Hepatocyte (in vitro differentiated cells): ENCODE data around the gene SLC23A2. TPM values are rescaled to one million over a fixed set of nuclear protein-coding genes. Genes with fewer than 3 reads are reported as not detected.

Experiments
- DNase-seq: peaks from one replicate; pipeline ENCODE4 v3.0.0-alpha.2; 2016; ENCODE audit warnings: low spot score
- H2AFZ ChIP-seq: fragments of 200-600 bp; sonication (generic); 2 replicates; pipeline ENCODE4 v1.6.0; 2016; ENCODE audit warnings: antibody characterized with exemption, mild to moderate bottlenecking
- H3K27ac ChIP-seq: fragments of 200-600 bp; sonication (generic); 2 replicates; pipeline ENCODE4 v1.5.1; 2016; ENCODE audit warnings: mild to moderate bottlenecking
- H3K27me3 ChIP-seq: fragments of 200-600 bp; sonication (generic); 2 replicates; pipeline ENCODE4 v1.6.1; 2016
- H3K36me3 ChIP-seq: fragments of 200-600 bp; sonication (generic); replicated peaks from 2 replicates; pipeline ENCODE4 v1.5.1; 2016; ENCODE audit warnings: low read depth; ENCODE audit not compliant: insufficient read depth
- H3K4me1 ChIP-seq: fragments of 200-600 bp; sonication (generic); 2 replicates; pipeline ENCODE4 v1.5.1; 2016; ENCODE audit warnings: mild to moderate bottlenecking, moderate library complexity; ENCODE audit not compliant: insufficient read depth
- H3K4me2 ChIP-seq: fragments of 200-600 bp; sonication (generic); 2 replicates; pipeline ENCODE4 v1.6.0; 2016
- H3K4me3 ChIP-seq: fragments of 200-600 bp; sonication (generic); 2 replicates; pipeline ENCODE4 v1.5.1; 2016; ENCODE audit warnings: mild to moderate bottlenecking
- H3K79me2 ChIP-seq: fragments of 200-600 bp; sonication (generic); 2 replicates; pipeline ENCODE4 v1.6.0; 2017; ENCODE audit warnings: mild to moderate bottlenecking
- H3K9me2 ChIP-seq: fragments of 200-600 bp; sonication (generic); replicated peaks from 2 replicates; pipeline ENCODE4 v1.6.0; 2017; ENCODE audit warnings: mild to moderate bottlenecking; ENCODE audit not compliant: insufficient read depth
- H3K9me3 ChIP-seq: fragments of 200-600 bp; sonication (generic); 2 replicates; pipeline ENCODE4 v1.5.1; 2016; ENCODE audit warnings: low read depth, mild to moderate bottlenecking
- H4K20me1 ChIP-seq: fragments of 200-600 bp; sonication (generic); 2 replicates; pipeline ENCODE4 v1.6.0; 2016; ENCODE audit warnings: mild to moderate bottlenecking; ENCODE audit not compliant: insufficient read depth, poor library complexity, severe bottlenecking
- CTCF ChIP-seq: fragments of 200-600 bp; sonication (generic); IDR thresholded peaks from 2 replicates; pipeline ENCODE4 v1.5.1; 2016; ENCODE audit warnings: antibody characterized with exemption, mild to moderate bottlenecking; ENCODE audit not compliant: poor library complexity
- EZH2 ChIP-seq: fragments of 200-600 bp; sonication (generic); IDR thresholded peaks from 2 replicates; pipeline ENCODE4 v1.6.1; 2016; ENCODE audit warnings: antibody characterized with exemption, mild to moderate bottlenecking, borderline replicate concordance
- EZH2phosphoT487 ChIP-seq: fragments of 200-600 bp; sonication (generic); IDR thresholded peaks from one replicate; pipeline ENCODE4 v1.6.1; 2018; ENCODE audit warnings: antibody characterized with exemption, mild to moderate bottlenecking, low read depth, moderate library complexity; ENCODE audit not compliant: unreplicated experiment, severe bottlenecking
- WGBS: methylation state at CpG from one replicate; pipeline ENCODE4 v1.1.6; 2016; ENCODE audit warnings: low lambda C conversion rate; ENCODE audit errors: missing lambda C conversion rate; 5-methylcytosine and 5-hydroxymethylcytosine counted together
- polyA plus RNA-seq: library from polyadenylated mRNA; unstranded; fragments of >200 nt; fragmentation: Nextera tagmentation; extraction: Ambion mirVana; gene quantifications from 2 replicates; pipeline ENCODE4 v1.2.1, GENCODE V29; 2016
- total RNA-seq: library from RNA; depleted of rRNA; stranded (reverse); fragments of >200 nt; gene quantifications from 2 replicates; pipeline ENCODE4 v1.2.3, GENCODE V29; 2014

The SLC23A2 gene
- total and polyA plus RNA-seq, 2 experiments from 2014 or later: 8.2 to 13.3 TPM

GRCh38 chr20:4925842-4926530, 75.3 kb downstream of the SLC23A2 start:
- 76% methylated on average over 15 of the region's 15 CpGs for WGBS

GRCh38 chr20:4924446-4924845, 76.9 kb downstream of the SLC23A2 start:
- Histone ChIP-seq H3K36me3 (no peaks in the 10 kb centered on the region), H3K27me3 (no peaks in the 10 kb centered on the region), H3K27ac (no peak overlapping the region), H3K4me2 (no peak overlapping the region), H3K9me2 (no peaks in the 10 kb centered on the region), H2AFZ (no peak overlapping the region), H4K20me1 (no peaks in the 10 kb centered on the region), H3K4me1 (no peaks in the 10 kb centered on the region), H3K4me3 (no peak overlapping the region), H3K79me2 (no peaks in the 10 kb centered on the region), H3K9me3 (no peaks in the 10 kb centered on the region)
- TF ChIP-seq EZH2phosphoT487 (no peak), CTCF (no peak), EZH2 (no peak)
- no peak for DNase-seq
- 100% methylated on average over 2 of the region's 2 CpGs for WGBS

More at GRCh38 chr20:4925842-4926530, 75.3 kb downstream of the SLC23A2 start:
- no peaks in the 10 kb centered on the region for H3K36me3 ChIP-seq
- no peaks in the 10 kb centered on the region for H3K27me3 ChIP-seq
- H2AFZ ChIP-seq: no peak overlapping the region
- H3K79me2 ChIP-seq: no peaks in the 10 kb centered on the region
- H3K4me2 ChIP-seq: no peak overlapping the region
- H3K4me1 ChIP-seq: no peaks in the 10 kb centered on the region
- H3K9me3 ChIP-seq: no peaks in the 10 kb centered on the region
- H4K20me1 ChIP-seq: no peaks in the 10 kb centered on the region
- no peak overlapping the region for H3K4me3 ChIP-seq
- H3K9me2 ChIP-seq: no peaks in the 10 kb centered on the region
- TF ChIP-seq EZH2: no peak
- TF ChIP-seq EZH2phosphoT487: no peak
- TF ChIP-seq CTCF: no peak
- no peak for DNase-seq
- H3K27ac ChIP-seq: peak overlapping the region; percentile 7

- Histone ChIP-seq H3K27ac (no peak overlapping the region), H3K4me1 (no peaks in the 10 kb centered on the region), H3K4me2 (no peak overlapping the region), H3K79me2 (no peaks in the 10 kb centered on the region), H3K27me3 (no peaks in the 10 kb centered on the region), H3K36me3 (no peaks in the 10 kb centered on the region), H3K4me3 (no peak overlapping the region), H3K9me2 (no peaks in the 10 kb centered on the region), H3K9me3 (no peaks in the 10 kb centered on the region), H2AFZ (no peak overlapping the region), H4K20me1 (no peaks in the 10 kb centered on the region)
- no peak for DNase-seq
- 96% methylated on average over 6 of the region's 6 CpGs for WGBS
- TF ChIP-seq EZH2 (no peak), CTCF (no peak), EZH2phosphoT487 (no peak)
Measured at GRCh38 chr20:4924032-4924431, 77.3 kb downstream of the SLC23A2 start.
